Right atrium auricular region (tissue), 2 donors: Measurements from ENCODE around the gene RGS6. TPM values are rescaled to one million over a fixed set of nuclear protein-coding genes. Genes with fewer than 3 reads are reported as not detected.
A peak's percentile ranks its signal among the peaks of the same experiment; 100 is the strongest.

Experiments
- DNase-seq: peaks from one replicate; pipeline ENCODE4 v3.0.0-alpha.2; 2019; ENCODE audit warnings: low spot score
- H3K27ac ChIP-seq, 2 donors: fragments of 200-600 bp; sonication (generic); 1 replicate in 1 of 2; 2 replicates in 1 of 2; pipeline ENCODE4 v1.5.1; 2016 to 2019
- H3K27me3 ChIP-seq, 2 donors: fragments of 200-600 bp; sonication (generic); one replicate each; pipeline versions ENCODE4 v1.5.1 to v1.6.0; 2017 to 2019
- H3K36me3 ChIP-seq: fragments of 200-600 bp; sonication (generic); one replicate; pipeline ENCODE4 v1.5.1; 2016
- H3K4me1 ChIP-seq, 2 donors: fragments of 200-600 bp; sonication (generic); one replicate each; pipeline versions ENCODE4 v1.5.1 to v1.6.0; 2017 to 2019
- H3K4me3 ChIP-seq, 2 donors: fragments of 200-600 bp; sonication (generic); 1 replicate in 1 of 2; 2 replicates in 1 of 2; pipeline ENCODE4 v1.5.1; 2017 to 2019; ENCODE audit warnings: mild to moderate bottlenecking in 1 of 2, moderate library complexity in 1 of 2
- H3K9me3 ChIP-seq, 2 donors: fragments of 200-600 bp; sonication (generic); one replicate each; pipeline ENCODE4 v1.5.1; 2019
- total RNA-seq, 2 donors: library from RNA; depleted of rRNA; stranded (reverse); fragments of >200 nt; gene quantifications; one replicate each; pipeline ENCODE4 v1.1.0, GENCODE V29; 2016
- TF ChIP-seq, protein P1 (sequence below), 2 donors: fragments of 200-600 bp; sonication (generic); IDR thresholded peaks; one replicate each; pipeline ENCODE4 v1.5.1; 2019; ENCODE audit warnings: antibody characterized with exemption in 2 of 2

Gene RGS6
- total RNA-seq, 2 donors from 2014 or later = 12.1 to 13.1 TPM

DNA sequence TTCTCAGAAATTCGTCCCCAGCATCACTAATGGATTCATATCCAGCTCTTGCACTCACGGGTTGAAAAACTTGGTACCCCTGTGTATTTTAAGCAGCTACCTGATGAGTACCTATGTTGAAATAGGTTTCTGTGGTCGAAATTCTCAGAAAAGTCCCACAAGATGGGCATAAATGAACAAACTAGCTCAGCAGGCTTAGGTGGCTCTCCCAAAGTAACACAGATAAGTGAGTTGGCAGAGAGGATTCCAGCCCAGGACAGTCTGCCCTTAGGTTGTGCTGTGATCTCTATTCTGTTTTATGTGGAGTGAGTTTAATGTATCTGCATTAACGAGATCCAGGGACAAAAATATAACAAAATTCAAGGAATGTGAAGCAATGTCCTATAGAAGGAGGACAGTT is 92.3 kb downstream of the RGS6 start:
- H3K36me3 ChIP-seq = no peaks in the 10 kb centered on the region
- H3K4me3 ChIP-seq = no peak overlapping the region
- peak overlapping the region in 1 of 2 donors; percentile 37 for H3K27ac ChIP-seq
- DNase-seq = no peak
- TF ChIP-seq, protein P1, sequence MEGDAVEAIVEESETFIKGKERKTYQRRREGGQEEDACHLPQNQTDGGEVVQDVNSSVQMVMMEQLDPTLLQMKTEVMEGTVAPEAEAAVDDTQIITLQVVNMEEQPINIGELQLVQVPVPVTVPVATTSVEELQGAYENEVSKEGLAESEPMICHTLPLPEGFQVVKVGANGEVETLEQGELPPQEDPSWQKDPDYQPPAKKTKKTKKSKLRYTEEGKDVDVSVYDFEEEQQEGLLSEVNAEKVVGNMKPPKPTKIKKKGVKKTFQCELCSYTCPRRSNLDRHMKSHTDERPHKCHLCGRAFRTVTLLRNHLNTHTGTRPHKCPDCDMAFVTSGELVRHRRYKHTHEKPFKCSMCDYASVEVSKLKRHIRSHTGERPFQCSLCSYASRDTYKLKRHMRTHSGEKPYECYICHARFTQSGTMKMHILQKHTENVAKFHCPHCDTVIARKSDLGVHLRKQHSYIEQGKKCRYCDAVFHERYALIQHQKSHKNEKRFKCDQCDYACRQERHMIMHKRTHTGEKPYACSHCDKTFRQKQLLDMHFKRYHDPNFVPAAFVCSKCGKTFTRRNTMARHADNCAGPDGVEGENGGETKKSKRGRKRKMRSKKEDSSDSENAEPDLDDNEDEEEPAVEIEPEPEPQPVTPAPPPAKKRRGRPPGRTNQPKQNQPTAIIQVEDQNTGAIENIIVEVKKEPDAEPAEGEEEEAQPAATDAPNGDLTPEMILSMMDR (IDR thresholded peaks at IDR 0.05) = no peak
- H3K4me1 ChIP-seq = peaks cover 0 to 5% of the 10 kb centered on the region in 2 donors
- no peaks in the 10 kb centered on the region for H3K9me3 ChIP-seq
- H3K27me3 ChIP-seq = no peaks in the 10 kb centered on the region

DNA sequence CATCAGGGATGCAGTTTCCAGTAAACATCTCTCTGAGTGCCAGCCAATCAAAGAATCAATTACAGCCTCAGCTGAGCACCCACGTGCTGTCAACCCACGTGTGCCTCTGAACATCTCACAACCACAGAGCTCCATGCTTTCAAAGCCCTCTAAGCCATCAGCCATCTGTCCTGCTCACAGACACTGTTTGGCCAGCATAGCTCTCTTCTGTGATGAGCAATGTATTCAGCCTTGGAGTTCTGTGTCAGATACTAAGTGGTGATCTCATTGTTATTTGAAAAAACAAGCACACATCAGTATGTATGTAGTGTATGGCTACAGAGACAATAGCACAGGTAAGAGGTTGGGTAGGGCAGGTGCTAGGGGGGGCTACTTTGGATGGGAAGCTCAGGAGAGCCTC is 94.3 kb downstream of the RGS6 start:
- Histone ChIP-seq H3K4me3 (no peak overlapping the region), H3K9me3 (peaks cover 0 to 8% of the 10 kb centered on the region in 2 donors), H3K27ac (no peak overlapping the region), H3K36me3 (no peaks in the 10 kb centered on the region), H3K4me1 (peaks cover 0 to 5% of the 10 kb centered on the region in 2 donors), H3K27me3 (no peaks in the 10 kb centered on the region)
- TF ChIP-seq, protein P1 (IDR thresholded peaks at IDR 0.05) = no peak
- DNase-seq = no peak

DNA sequence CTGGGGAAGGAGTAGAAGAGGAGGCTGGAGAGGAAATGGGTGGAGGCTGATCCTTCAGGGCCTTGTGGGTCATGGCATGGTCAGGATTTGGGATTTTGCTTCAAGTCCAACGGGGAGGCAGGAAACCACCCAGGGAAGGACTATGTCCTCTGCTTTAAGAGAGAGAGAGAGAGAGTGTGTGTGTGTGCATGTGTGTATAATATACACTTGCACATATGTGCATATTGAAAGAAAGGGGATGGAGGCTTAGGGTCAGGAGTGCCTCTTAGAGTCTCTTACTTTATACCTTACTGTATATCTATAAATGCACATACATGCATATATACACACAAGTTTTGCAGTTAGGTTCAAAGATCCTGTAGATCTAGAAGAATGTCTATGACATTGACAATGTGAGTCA is 94.8 kb downstream of the RGS6 start:
- H3K4me3 ChIP-seq = no peak overlapping the region
- no peak for DNase-seq
- peaks cover 0 to 5% of the 10 kb centered on the region in 2 donors for H3K4me1 ChIP-seq
- no peaks in the 10 kb centered on the region for H3K36me3 ChIP-seq
- H3K9me3 ChIP-seq = peaks cover 0 to 8% of the 10 kb centered on the region in 2 donors
- no peaks in the 10 kb centered on the region for H3K27me3 ChIP-seq
- no peak overlapping the region for H3K27ac ChIP-seq
- TF ChIP-seq, protein P1 (IDR thresholded peaks at IDR 0.05) = no peak

DNA sequence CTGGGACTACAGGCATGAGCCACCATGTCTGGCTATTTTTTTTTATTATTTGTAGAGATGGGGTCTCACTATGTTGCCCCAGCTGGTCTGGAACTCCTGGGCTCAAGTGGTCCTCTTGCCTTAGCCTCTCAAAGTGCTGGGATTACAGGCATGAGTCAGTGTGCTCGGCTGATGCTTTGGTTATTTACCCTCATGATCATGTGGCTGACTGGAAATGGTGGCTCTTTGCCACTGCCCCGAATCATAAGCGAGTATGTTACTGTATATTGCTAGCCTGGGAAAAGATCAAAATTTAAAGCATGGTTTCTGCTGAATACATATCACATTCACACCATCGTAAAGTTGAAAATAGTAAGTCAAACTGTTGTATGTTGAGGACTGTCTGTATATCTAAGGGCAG is 101.1 kb downstream of the RGS6 start:
- Histone ChIP-seq H3K27ac (no peak overlapping the region), H3K4me3 (no peak overlapping the region), H3K4me1 (no peaks in the 10 kb centered on the region), H3K36me3 (no peaks in the 10 kb centered on the region), H3K9me3 (peaks cover 0 to 8% of the 10 kb centered on the region in 2 donors), H3K27me3 (no peaks in the 10 kb centered on the region)
- DNase-seq = no peak
- TF ChIP-seq, protein P1 (IDR thresholded peaks at IDR 0.05) = no peak

DNA sequence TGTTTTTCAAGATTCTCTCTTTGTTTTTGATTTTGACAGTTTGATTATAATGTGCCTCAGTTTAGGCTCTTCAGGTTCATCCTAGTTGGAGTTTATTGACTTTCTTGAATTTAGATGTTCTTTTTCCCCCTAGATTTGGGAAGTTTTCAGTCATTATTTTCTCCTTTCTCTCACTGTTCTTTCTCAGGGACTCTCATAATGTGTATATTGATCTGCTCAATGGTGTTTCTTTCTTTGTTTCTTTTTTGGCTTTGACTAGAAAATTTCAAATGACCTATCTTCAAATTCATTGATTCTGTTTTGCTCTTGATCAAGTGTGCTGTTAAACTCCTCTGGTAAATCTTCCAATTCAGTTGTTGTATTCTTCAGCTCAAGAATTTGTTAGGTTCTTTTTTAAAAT is 108.3 kb downstream of the RGS6 start:
- H3K4me3 ChIP-seq = no peak overlapping the region
- H3K36me3 ChIP-seq = no peaks in the 10 kb centered on the region
- H3K4me1 ChIP-seq = no peaks in the 10 kb centered on the region
- DNase-seq = no peak
- peaks cover 0 to 11% of the 10 kb centered on the region in 2 donors for H3K9me3 ChIP-seq
- no peak overlapping the region for H3K27ac ChIP-seq
- TF ChIP-seq, protein P1 (IDR thresholded peaks at IDR 0.05) = no peak
- no peaks in the 10 kb centered on the region for H3K27me3 ChIP-seq

DNA sequence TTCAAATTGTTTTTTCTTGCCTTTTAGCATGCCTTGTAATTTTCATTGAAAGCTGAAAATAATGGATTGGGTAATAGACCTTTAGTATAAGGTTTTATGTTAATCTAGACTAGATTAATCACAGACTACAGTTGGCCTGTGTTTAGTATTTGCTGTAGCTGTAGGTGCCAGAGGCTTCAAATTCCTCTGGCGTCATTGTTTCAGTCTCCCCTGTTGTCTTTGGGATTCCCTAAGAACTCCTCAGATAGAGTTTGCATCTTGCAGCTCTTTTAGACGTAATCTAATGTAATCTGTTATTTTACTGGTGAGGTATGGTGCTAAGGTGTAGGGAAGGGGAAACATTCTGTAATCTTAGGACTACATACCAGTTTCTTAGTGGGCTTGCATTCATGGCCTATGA is 113.0 kb downstream of the RGS6 start:
- Histone ChIP-seq H3K4me1 (no peaks in the 10 kb centered on the region), H3K36me3 (no peaks in the 10 kb centered on the region), H3K27me3 (no peaks in the 10 kb centered on the region), H3K4me3 (no peak overlapping the region), H3K9me3 (peaks cover 0 to 11% of the 10 kb centered on the region in 2 donors), H3K27ac (no peak overlapping the region)
- no peak for DNase-seq
- TF ChIP-seq, protein P1 (IDR thresholded peaks at IDR 0.05) = no peak
